Measurements from ENCODE around the gene KLHL17.

The KLHL17 gene

DNA sequence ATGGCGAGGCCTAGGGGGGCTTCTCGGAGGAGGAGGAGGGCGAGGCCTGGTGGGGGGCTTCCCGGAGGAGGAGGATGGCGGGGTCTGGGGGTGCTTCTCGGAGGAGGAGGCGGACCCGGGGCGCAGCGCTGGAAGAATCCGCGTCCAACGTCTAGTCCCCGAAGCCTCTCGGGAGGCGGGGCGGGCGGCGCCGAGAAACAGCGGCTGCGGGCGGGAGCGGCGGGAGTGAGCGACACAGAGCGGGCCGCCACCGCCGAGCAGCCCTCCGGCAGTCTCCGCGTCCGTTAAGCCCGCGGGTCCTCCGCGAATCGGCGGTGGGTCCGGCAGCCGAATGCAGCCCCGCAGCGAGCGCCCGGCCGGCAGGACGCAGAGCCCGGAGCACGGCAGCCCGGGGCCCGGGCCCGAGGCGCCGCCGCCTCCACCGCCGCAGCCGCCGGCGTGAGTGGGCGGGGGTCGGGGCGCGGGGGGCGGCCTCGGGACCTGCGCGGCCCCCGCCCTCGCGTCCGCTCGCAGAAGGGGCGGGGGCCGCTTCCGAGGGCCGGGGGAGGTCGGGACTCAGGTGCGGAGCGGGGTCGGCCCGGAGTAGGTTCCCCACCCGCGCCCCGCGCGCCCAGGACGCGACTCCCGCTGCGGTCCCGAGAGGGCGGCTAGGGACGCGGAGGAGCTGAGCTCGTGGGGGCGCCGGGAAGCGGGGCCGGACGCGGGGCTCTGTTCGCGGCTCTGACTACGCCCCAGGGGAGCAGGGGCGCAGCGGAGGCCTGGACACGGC, at the start of gene KLHL17:
Gene KLHL17 (plus strand): TSS at position 222 of the 769 bp plus-strand sequence. CDS start 110 bp downstream, at position 332.
- DNase-seq (ENCODE audit: low read depth in 1 of 2, low spot score in 1 of 2) = peak; percentile 59 to 69

DNA sequence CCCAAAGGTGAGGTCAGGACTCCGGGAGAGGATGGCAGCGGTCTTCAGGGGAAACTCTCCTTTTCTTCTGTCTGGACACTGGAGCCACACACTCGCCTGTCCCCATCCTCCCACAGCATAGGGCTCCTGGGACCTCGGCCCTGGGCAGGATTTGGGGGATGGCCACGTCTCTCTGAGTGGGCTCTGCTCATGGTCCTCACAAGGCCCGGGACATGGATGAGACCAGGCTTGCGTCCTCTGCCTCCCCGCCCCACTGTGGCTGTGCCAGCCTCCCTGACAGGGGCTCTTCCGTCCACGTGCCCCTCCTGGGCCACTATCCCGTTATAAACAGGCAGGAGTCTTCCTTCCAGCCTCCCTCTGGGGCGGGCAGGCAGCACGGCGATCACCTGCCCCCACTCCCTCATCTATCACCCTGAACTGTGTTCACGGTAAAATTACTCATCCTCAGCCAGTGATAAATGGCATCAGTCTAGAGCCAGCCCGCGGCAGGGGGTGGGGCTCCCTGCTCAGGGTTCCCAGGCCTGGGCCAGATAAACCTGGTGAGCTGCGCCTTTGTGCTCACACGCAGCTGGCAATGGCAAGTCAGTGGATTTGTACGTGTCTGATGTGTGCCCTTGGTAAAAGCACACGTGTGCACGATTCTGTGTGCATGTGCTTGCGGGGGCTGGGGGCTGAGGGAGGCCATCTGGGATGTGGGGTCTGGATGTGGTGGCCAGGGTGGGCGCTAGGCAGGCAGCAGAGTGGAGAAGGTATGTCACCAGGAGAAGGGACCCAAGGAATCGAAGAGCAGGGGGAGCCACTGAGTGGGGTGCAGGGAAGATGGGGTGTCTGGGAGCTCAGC, 49.3 kb upstream of the KLHL17 start:
- no peak for DNase-seq (ENCODE audit: low read depth in 1 of 2, low spot score in 1 of 2)

DNA sequence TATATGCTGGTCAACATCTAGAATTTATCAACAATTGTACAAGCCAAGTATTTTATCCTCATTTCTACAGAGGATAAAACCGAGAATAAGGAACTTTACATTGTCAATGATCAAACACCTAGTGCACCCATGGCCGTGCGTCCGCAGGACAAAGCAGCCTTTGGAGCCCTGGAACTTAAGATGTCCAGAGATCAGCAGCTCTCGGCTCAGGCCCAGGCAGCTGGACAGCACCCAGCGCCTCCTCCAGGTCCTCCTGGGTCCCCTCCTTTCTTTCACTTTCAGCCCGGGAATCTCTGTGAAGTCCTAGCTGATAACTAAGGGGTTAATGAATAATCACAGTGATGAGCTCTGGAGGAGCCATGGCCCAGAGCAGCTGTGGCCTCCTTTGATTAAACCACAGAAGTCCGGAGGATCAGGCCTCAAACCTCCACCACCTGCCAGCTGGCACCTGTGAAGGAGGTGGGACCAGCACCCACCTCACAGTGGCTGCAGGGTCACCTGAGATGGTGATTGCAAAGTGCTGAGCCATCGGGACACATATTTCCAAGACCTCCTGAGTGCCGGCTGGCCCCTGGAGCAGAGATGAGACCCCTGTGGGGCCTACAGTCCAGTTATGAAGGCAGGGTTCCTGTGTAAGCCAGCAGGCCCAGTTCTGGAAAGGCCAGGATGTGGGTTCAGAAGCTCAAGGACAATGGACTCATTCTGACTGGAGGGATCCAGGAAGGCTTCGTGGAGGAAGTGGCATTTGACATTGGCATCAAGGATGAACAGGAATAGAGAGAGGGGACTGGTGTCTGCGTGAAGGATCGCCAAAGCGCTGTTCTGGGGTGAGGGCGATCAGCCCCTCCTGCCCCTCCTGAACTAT, 48.3 kb upstream of the KLHL17 start:
- DNase-seq (ENCODE audit: low read depth in 1 of 2, low spot score in 1 of 2) = no peak

DNA sequence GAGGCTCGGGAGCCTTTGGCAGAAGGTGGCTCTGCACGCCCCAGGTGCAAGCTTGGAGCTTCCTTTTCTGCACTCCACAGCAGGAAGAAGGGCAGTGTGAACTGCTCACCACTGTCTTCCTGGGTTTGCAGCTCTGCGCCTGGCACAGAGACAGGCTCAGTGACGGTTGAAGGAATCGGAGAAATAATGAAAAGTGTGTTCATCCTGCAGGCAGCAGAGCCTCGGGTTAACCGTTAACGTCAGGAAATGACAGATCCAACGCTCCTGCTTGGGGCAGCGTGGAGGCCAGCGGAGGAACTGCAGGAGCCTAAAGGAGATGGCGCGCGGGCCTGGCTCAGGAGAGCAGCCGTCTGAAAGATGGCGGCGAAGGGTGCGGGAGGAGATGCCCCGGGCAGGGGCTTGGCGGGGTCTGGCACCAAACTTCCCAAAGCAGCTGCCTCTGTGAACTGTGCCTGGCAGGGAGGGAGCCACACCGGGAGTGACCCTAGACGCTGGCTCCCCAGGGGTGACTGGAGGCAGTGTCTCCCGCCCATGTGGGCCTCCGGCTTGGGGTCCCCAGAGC, 47.6 kb upstream of the KLHL17 start:
- DNase-seq (ENCODE audit: low read depth in 1 of 2, low spot score in 1 of 2) = no peak

DNA sequence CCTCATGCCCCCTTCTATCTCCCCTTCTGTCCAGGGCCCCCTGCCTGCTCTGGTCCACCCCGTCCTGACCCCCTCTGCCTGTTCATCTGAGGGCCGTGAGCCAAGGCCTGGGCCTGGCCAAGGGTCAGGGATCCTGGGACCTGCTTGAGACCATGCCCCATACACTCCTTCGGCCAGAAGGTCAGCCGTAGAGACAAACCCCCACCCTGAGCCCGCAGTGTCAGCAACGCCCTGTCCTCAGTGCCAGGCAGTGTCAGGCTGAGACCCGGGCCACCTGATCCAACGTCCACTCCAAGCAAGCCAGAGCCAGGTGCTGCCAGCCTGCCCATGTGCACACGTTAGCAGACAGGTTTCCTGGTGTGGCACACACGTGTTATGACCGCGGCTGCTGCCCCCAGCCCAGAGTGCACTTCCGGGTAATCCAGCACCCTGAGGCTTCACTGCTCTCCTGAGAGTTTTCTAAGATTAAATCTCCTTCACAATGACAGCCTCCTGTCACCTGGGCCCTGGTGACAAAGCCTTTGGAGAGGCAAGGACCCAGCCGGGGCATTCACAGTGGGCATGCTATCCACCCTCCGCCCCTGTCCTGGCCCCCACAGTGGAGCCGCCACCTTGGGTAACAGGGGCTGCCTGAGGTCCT, 46.8 kb upstream of the KLHL17 start:
- DNase-seq (ENCODE audit: low read depth in 1 of 2, low spot score in 1 of 2) = no peak

DNA sequence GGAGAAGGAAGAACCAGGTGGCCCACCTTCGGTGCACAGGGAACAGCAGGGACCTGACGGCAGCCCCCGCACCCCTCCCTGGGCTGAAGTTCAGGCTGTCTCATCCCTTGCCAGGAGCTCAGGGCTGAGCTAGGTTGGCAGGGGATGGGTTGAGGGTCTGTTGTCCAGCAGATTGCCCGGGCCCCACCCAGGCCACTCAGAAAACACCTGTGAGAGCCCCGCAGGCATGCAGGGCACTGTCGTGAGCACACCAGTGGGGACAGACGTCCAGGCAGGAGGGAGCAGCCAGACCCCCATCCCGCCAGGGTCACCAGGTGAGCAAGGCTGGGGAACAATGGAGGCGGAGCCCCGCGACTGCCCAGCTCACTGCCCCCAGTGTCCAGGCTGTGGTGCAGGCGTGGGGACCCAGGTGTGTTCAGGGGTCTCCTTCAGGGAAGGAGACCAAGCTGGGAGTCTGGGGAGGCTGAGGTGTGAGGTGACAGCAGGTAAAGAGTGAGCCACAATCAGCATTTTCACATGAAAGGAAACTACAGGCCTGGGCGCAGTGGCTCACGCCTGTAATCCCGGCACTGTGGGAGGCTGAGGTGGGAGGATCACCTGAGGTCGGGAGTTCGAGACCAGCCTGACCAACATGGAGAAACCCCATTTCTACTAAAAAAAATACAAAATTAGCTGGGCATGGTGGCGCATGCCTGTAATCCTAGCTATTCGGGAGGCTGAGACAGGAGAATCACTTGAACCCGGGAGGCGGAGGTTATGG, 46.1 kb upstream of the KLHL17 start:
- no peak for DNase-seq (ENCODE audit: low read depth in 1 of 2, low spot score in 1 of 2)

DNA sequence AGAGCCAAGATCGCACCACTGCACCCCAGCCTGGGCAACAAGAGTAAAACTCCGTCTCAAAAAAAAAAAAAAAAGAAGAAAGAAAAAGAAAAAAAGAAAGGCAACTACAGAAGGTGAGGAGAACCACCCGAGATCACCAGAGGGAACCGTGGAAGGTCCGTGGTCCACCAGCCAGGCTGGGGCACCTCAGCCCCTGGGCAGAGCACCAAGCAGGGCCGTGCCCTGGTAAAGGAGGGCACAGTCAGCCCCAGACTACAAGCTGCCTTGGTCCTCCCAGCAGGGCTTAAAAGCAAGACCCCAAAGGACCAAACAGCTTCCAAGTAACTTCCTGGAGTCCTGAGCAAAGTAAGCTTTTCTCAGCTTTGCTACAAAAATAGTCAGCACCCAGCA, 45.5 kb upstream of the KLHL17 start:
- DNase-seq (ENCODE audit: low read depth in 1 of 2, low spot score in 1 of 2) = no peak

DNA sequence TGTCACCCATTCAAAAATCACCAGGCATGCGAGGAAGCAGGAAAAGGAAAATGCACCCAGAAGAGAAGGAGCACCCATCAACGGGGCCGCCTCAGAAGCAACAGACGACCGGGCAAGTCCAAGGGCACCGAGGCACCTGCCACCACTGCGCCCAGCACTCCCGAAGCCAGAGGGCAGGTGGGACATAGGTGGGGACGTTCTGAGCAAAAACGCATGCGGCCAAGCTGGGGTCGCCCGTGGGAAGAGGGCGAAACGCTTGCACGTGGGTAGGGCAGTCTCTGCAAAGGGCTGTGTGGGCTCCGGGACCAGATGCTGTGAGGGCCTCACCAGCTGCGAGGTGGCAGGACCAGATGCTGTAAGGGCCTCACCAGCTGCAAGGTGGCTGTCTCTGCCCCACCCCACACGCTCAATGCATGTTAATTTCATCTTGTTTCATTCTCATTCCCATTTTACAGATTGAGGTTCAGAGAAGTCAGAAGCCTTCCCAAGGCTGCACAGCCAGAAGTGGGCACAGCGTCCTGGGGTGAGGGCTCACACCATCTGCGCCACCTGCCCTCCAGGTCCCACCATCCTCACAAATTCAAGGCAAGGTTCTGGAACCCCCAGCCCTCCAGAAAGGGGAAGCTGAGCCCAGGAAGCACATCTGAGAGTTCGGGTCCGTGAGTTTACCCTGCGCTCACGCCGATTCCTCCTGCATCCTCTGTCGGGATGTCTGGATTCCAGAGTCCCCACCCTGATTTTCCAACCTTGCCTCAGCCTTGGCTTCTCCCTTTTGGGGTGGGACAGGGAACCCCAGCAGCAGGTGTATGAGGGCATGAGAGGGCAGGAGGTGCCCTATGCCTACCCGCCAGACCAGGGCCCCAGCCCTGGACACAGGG, 44.9 kb upstream of the KLHL17 start:
- no peak for DNase-seq (ENCODE audit: low read depth in 1 of 2, low spot score in 1 of 2)

DNA sequence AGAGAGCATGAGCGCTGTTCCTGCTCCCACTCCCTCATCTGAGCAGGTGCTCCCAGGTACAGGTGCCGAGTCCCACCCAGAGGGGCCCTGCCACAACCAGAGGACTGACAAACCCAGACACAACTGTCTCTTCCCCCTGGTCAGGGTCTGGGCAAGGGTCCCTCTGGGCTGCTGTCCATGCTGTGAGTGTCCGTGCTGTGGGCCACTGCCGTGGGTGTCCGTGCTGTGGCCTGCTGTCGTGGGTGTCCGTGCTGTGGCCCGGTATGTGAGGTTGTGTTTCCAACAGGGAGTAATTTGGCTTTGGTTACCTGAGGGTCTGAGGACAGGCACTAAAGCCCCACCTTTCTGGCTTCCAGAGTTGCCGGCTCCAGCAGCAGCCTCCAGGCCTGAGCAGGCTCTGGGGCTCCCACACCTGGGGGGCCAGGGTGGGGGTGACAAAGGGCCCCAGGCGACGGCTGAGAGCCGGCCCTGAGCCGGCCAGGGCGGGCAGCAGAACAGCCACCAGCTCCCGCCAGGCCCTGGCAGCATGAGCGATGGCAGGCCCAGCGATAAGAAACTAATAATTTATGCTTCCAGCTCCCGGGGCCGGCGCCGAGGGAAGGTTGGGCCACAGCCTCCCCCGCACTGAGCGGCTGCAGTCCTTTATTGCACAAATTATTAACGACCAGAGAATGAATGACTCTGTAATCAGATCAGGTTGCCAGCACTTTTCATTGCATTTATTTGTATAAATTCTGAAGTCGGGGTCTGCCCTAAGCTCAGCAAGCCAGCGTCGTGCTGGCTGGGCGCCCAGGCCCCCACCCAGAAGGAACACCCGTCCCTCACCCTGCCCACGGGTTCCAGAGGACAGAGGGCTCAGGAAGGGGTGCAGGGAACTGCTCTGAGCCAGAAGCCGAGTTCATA, 44.0 kb upstream of the KLHL17 start:
- no peak for DNase-seq (ENCODE audit: low read depth in 1 of 2, low spot score in 1 of 2)

DNA sequence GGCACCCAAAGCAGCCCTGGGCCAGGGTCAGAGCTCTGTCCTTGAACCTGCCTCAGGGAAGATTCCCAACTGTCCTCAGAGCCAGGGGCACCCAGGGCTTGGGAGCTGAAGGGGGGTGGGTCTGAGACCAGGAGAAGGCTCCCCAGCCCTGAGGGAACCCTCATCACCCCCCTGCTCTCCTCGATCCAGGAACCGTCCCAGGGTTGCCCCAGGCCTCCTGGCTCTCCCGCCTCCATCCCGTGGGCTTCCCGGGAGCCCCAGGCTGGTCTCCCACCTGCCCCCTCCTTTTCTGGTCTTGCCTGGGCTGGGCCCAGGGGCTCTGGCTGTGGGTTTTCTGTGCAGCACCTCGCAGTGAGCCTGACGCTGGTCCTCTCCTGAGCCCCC, 43.3 kb upstream of the KLHL17 start:
- no peak for DNase-seq (ENCODE audit: low read depth in 1 of 2, low spot score in 1 of 2)

DNA sequence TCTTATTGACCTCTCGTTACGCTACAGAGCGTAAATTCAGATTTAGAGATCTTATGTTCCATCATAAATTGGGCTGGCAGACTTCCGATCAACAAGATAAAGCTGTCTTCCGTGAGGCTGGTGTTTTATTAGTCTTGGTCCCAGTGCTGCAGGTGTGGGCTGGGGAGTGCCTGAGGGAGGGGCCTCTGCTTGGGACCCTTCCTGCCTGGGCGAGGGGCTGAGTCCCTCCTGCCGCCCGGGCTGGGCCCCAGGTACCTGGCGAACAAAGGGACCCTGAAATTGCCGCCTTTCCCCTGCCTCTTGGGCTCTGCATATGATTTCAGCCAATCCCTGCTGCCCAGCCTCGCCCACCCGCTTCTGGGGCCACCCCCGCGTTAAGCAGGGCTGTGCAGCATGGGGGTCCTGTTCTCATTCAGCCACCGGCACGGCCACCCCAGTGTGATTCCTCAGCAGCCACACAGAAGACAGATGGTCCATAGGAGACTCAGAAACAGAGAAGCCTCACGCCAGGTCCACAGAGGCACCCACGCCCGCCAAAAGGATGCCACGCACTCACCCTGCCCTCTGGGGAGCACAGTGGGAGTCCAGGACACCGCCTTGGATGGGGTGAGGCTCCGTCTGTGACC, 42.8 kb upstream of the KLHL17 start:
- no peak for DNase-seq (ENCODE audit: low read depth in 1 of 2, low spot score in 1 of 2)

DNA sequence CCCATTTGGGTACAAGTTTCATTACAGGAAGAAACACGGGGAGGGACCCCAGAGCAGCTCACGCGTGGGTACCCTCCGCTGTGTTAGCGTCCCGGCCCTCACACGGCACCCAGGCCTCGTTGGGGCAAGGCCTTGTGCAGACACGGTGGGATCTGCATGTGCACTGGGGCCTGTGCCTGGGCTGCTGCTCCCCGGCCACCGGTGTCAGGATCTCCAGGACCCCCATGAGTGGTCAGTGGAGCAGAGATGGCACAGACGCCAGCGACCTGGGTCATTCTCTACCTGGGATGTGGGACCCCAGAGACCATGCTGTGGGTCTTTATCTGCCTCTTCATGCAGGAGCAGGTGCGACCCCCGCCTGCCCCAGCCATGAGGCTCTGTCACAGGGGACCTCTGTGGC, 42.0 kb upstream of the KLHL17 start:
- no peak for DNase-seq (ENCODE audit: low read depth in 1 of 2, low spot score in 1 of 2)

DNA sequence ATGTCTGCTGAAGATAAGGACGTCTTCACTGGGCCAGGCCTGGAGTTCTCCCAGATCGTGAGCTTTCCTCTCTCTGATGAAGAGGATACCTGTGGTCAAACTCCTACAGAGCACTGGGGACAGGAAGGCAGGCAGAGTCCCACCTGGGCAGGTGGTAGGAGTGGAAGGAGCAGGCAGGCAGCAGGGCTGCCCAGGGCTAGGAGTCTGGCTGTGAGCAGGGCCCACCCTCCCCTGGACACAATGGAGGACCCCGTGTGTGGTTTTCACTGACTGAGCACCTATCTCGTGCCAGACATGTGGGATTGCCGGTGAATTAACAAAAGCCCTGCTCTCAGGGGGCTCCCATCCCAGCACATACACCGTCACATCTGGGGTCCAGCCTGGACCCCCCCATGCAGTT, 41.5 kb upstream of the KLHL17 start:
- DNase-seq (ENCODE audit: low read depth in 1 of 2, low spot score in 1 of 2) = no peak

DNA sequence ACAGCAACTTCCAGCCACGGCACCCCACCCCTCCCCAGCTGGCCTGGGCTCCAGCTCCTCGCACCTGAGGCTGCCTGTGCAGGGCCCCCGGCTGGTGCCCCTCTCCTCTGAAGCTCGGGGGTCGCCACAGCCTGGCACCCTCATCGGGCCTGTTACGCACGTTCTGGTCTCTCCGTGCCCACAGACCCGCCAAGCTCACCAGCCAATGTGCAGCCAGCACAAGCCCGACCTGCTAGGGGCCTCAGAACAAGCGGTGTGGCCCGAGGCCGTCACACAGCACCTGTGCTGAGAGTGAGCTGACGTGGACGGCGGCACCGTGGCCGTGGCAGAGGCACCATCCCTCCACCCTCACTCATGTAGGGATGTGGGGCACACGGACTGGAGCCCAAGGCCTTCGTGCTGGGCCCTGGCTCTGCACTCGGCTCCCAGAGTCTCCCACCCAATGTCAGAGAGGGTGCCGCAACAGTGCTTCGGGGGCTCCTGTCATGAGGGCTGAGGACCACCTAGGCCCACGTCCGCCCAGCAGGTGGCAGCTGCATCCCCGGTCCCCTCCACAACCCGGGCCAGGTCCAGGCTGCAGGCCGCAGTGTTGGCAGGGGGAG, 41.0 kb upstream of the KLHL17 start:
- no peak for DNase-seq (ENCODE audit: low read depth in 1 of 2, low spot score in 1 of 2)

DNA sequence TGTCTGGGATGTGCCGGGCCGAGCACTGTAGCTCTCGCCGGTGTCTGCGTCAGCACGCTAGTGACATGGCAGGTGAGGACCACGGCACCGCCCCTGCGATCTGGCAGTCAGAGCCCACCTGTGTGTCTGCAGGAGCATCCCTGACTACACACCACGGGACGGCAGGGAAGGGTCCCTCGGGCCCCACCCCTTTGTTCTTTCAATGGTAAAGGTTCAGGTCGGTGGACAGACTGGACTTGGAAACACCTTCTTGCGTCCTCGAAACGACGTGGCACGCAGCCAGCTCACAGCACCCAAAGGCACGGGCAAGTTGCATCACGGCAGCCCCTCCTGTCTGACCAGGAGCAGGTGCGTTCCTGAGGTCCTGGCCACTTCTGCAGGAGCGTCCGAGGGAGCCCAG, 40.4 kb upstream of the KLHL17 start:
- no peak for DNase-seq (ENCODE audit: low read depth in 1 of 2, low spot score in 1 of 2)

DNA sequence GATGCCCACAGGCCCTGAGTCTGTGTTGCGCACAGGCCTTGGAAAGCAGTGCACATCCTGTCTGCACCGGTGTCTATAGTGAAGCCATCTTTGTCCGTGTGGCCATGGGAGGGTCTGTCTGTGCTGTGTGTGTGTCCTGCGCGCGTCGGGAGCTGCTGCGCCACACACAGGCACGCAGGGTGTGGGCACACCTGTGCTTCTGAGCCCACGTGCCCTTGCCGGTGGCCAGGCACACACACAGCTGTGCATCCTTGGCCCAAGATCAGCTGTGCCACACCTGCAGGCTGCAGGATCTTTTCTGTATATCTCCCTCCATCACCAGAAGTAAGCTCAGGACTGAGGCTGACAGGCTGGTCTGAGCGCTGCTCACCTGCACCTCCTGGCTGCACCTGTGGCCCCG, 39.9 kb upstream of the KLHL17 start:
- DNase-seq (ENCODE audit: low read depth in 1 of 2, low spot score in 1 of 2) = no peak
